Keratinocyte (primary cell): ENCODE data around the gene NUP35.

Source experiments
- CTCF ChIP-seq, 3 experiments: IDR thresholded peaks in 1 of 3; conservative IDR thresholded peaks in 1 of 3; optimal IDR thresholded peaks in 1 of 3; 2 replicates in 2 of 3; 3 replicates in 1 of 3; pipeline versions ENCODE3 to v1.5.1; 2011; ENCODE audit warnings: low read length in 3 of 3, mild to moderate bottlenecking in 3 of 3, moderate library complexity in 2 of 3, control low read depth in 1 of 3, inconsistent platforms in 1 of 3; ENCODE audit not compliant: insufficient read depth in 2 of 3; ENCODE audit errors: extremely low read depth in 1 of 3
- EZH2 ChIP-seq: IDR thresholded peaks from one replicate; pipeline ENCODE4 v1.6.1; 2012; ENCODE audit warnings: inconsistent platforms, mild to moderate bottlenecking, low read length, moderate library complexity

- TF ChIP-seq CTCF (optimal IDR thresholded peaks at IDR 0.05 in 1 of 3, IDR thresholded peaks at IDR 0.05 in 1 of 3, conservative IDR thresholded peaks at IDR 0.05 in 1 of 3; ENCODE audit: extremely low read depth in 1 of 3, insufficient read depth in 2 of 3, low read length in 3 of 3) (no peak), EZH2 (no peak)
Observed at GRCh38 chr2:183078163-183078463, 46.1 kb upstream of the NUP35 start.
